Lung (tissue), 16 donors: ENCODE measurements around the gene VCX. TPM values are rescaled to one million over a fixed set of nuclear protein-coding genes. Genes with fewer than 3 reads are reported as not detected.
"Not testable (repeated sequence)": the region's sequence is repeated elsewhere in the genome, so short reads cannot be mapped to it uniquely, and the experiment has no call there.

Experiments
- ATAC-seq: fragments of 200-7000 bp; cut with Tn5 transposase; one replicate; pipeline ENCODE4 v1.9.1; 2020; ENCODE audit warnings: moderate number of reproducible peaks; ENCODE audit not compliant: insufficient read depth, low FRiP score
- DNase-seq, 3 donors: peaks; one replicate each; pipeline ENCODE4 v3.0.0-alpha.2; 2013 to 2017
- H3K27ac ChIP-seq, 2 donors: one replicate each; pipeline ENCODE4 v1.5.1; 2013; ENCODE audit warnings: mild to moderate bottlenecking in 2 of 2, moderate library complexity in 2 of 2, control low read depth in 1 of 2, inconsistent platforms in 1 of 2, low read depth in 1 of 2, low read length in 1 of 2
- H3K27me3 ChIP-seq, 3 donors: one replicate each; pipeline ENCODE4 v1.5.1; 2013; ENCODE audit warnings: low read length in 2 of 3; ENCODE audit not compliant: control insufficient read depth in 3 of 3, insufficient read depth in 3 of 3
- H3K36me3 ChIP-seq, 4 donors: one replicate each; pipeline ENCODE4 v1.5.1; 2013; ENCODE audit warnings: low read length in 4 of 4, mild to moderate bottlenecking in 1 of 4, moderate library complexity in 1 of 4; ENCODE audit not compliant: control insufficient read depth in 4 of 4, insufficient read depth in 4 of 4
- H3K4me1 ChIP-seq, 5 donors: one replicate each; pipeline ENCODE4 v1.5.1; 2013; ENCODE audit warnings: low read length in 5 of 5, mild to moderate bottlenecking in 2 of 5, moderate library complexity in 1 of 5; ENCODE audit not compliant: control insufficient read depth in 5 of 5, insufficient read depth in 5 of 5
- H3K4me3 ChIP-seq: one replicate; pipeline ENCODE4 v1.5.1; 2013; ENCODE audit warnings: mild to moderate bottlenecking, control low read depth, moderate library complexity
- H3K9ac ChIP-seq, 2 donors: one replicate each; pipeline ENCODE4 v1.5.1; 2013; ENCODE audit warnings: low read length in 2 of 2, control low read depth in 1 of 2; ENCODE audit not compliant: insufficient read depth in 1 of 2
- H3K9me3 ChIP-seq, 4 donors: one replicate each; pipeline ENCODE4 v1.5.1; 2013; ENCODE audit warnings: low read length in 3 of 4, mild to moderate bottlenecking in 1 of 4, moderate library complexity in 1 of 4; ENCODE audit not compliant: control insufficient read depth in 4 of 4, insufficient read depth in 3 of 4
- CTCF ChIP-seq: IDR thresholded peaks from 2 replicates; pipeline ENCODE4 v1.5.1; 2012; ENCODE audit warnings: mild to moderate bottlenecking; ENCODE audit errors: control extremely low read depth, extremely low read depth
- WGBS, 2 donors: extraction: QIAGEN DNeasy Blood & Tissue Kit; methylation state at CpG; one replicate each; pipeline ENCODE4 v1.1.7; 2013; 5-methylcytosine and 5-hydroxymethylcytosine counted together
- long read RNA-seq, 5 donors: transcript quantifications; one replicate each; lab custom pipeline, GENCODE V29; 2026
- polyA plus RNA-seq, 2 donors: library from polyadenylated mRNA; stranded (reverse); fragments of 200-250 nt; gene quantifications; one replicate each; pipeline ENCODE4 v1.2.1, GENCODE V29; 2013
- total RNA-seq, 2 donors: library from RNA; depleted of rRNA in 1 of 2; stranded (reverse); fragments of >200 nt in 1 of 2; gene quantifications; one replicate each; pipeline ENCODE4 v1.2.1, GENCODE V29; 2014 to 2021
- donor health status: control.
- donor health status: control.
- donor health status: Bipolar disorder and iron deficiency.
- donor health status: healthy.
- donor health status: DM: yes; HTN: yes; CAD: no.

VCX gene
- not detected for total RNA-seq
- polyA plus RNA-seq, result not detected
- long read RNA-seq, donor 1, result 0 reads
- long read RNA-seq, donor 2, result 0 reads
- long read RNA-seq, donor 3, result 0 reads
- long read RNA-seq, donor 4, result 0 reads
- long read RNA-seq, donor 5, result 0 reads

DNA sequence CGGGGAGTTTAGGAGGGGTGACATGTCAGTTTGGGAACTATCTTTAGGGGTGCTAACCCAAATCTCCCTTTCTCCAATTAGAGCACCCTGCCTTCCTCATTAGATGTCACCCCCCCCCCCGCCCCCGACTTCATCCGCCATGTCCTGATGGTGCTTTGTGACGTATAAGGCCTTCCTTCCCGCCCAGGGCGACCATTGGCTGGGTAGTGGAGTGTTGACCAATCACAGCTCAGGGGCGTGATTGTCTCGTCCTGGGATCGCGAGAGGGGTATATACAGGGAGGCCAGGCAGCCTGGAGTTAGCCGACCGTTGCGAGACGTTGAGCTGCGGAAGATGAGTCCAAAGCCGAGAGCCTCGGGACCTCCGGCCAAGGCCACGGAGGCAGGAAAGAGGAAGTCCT lies at the start of gene VCX:
VCX (plus strand) TSS at position 301 of the 400 bp plus-strand sequence; CDS start at position 334, 33 bp downstream.
- not testable (repeated sequence) for ATAC-seq, DNase-seq, H3K9me3 ChIP-seq, H3K4me1 ChIP-seq, H3K4me3 ChIP-seq, H3K27ac ChIP-seq, H3K36me3 ChIP-seq, H3K27me3 ChIP-seq, H3K9ac ChIP-seq
- 96% methylated on average over 18 of the region's 20 CpGs; no CpG with 5 or more reads in 1 of the 2 donors for WGBS, 2 donors

DNA sequence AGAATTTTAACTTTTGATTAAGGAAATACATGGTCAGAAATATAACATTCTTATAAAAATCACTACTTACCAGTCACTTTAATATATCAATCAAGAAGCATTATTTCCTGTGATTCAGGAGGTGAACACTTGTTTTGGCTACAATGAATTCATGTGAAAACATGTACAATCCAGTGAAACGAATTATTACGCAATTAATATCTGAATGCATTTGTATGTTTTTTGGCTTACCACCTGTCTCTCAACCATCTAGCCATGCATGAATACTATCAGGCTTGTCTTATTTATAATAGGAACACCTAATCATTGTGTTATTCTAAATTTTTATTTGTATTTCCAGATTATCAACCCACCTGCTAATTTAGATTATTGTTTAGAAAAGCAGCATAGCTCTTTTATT lies 44.6 kb upstream of the VCX start:
- no peak for DNase-seq
- Histone ChIP-seq H3K4me1 (no peaks in the 10 kb centered on the region), H3K27me3 (peaks cover 0 to 49% (median 11%) of the 10 kb centered on the region in 3 donors), H3K9me3 (no peaks in the 10 kb centered on the region), H3K36me3 (no peaks in the 10 kb centered on the region), H3K4me3 (no peak overlapping the region), H3K9ac (no peak overlapping the region), H3K27ac (no peak overlapping the region)
- ATAC-seq, result no peak
- WGBS, 2 donors, result 88 to 90% methylated on average over 2 of the region's 2 CpGs
- TF ChIP-seq CTCF, result no peak

- no peaks in the 10 kb centered on the region for H3K4me1 ChIP-seq
- DNase-seq, result no peak
- H3K27me3 ChIP-seq, result peaks cover 0 to 43% (median 14%) of the 10 kb centered on the region in 3 donors
- H3K27ac ChIP-seq, result no peak overlapping the region
- H3K9ac ChIP-seq, result no peak overlapping the region
- 91 to 94% methylated on average over 2 of the region's 2 CpGs for WGBS, 2 donors
- H3K9me3 ChIP-seq, result no peaks in the 10 kb centered on the region
- no peak for TF ChIP-seq CTCF
- no peaks in the 10 kb centered on the region for H3K36me3 ChIP-seq
- H3K4me3 ChIP-seq, result no peak overlapping the region
- no peak for ATAC-seq
Observed at GRCh38 chrX:7801711-7802110, 41.3 kb upstream of the VCX start.

- no peak overlapping the region for H3K4me3 ChIP-seq
- no peaks in the 10 kb centered on the region for H3K9me3 ChIP-seq
- TF ChIP-seq CTCF, result no peak
- peaks cover 0 to 30% (median 21%) of the 10 kb centered on the region in 3 donors for H3K27me3 ChIP-seq
- no peaks in the 10 kb centered on the region for H3K36me3 ChIP-seq
- ATAC-seq, result no peak
- no peak for DNase-seq
- no peak overlapping the region for H3K9ac ChIP-seq
- 9 to 14% methylated on average over 2 of the region's 2 CpGs for WGBS, 2 donors
- no peak overlapping the region for H3K27ac ChIP-seq
- H3K4me1 ChIP-seq, result no peaks in the 10 kb centered on the region
Observed at GRCh38 chrX:7815166-7815805, 27.7 kb upstream of the VCX start.
